ENCODE measurements around the gene PIGB.
"Not testable (repeated sequence)": the region's sequence is repeated elsewhere in the genome, so short reads cannot be mapped to it uniquely, and the experiment has no call there.

PIGB gene

GRCh38 chr15:55289746-55290527 lies 29.1 kb upstream of the PIGB start, which contains the start of gene RAB27A:
TSS of gene RAB27A (minus strand) at chr15:55289813. CDS start at chr15:55234934, 54,879 bp downstream.
- no peaks in the 10 kb centered on the region for H3K79me1 ChIP-seq (ENCODE audit: low read length)
- WGBS (ENCODE audit: extremely low coverage, insufficient coverage, low lambda C conversion rate): no CpG with 5 or more reads among the region's 69 CpGs
- H3K9ac ChIP-seq (ENCODE audit: low read length): peak within 1 kb of the TSS; percentile 83
- H3K4me1 ChIP-seq (ENCODE audit: control insufficient read depth, low read depth, low read length): no peaks in the 10 kb centered on the region
- H2BK15ac ChIP-seq (replicated peaks; ENCODE audit: low read depth): no peak within 1 kb of the TSS
- H2AK5ac ChIP-seq (ENCODE audit: low read length): no peak within 1 kb of the TSS
- H3K27me3 ChIP-seq (ENCODE audit: insufficient read depth, low read length, poor library complexity): no peaks in the 10 kb centered on the region
- H3K18ac ChIP-seq (ENCODE audit: low read length): peak within 1 kb of the TSS; percentile 33
- peak within 1 kb of the TSS; percentile 56 for H3K27ac ChIP-seq (ENCODE audit: low read depth, low read length)
- peak within 1 kb of the TSS; percentile 62 for H3K4me3 ChIP-seq (ENCODE audit: low read length)
- H3K56ac ChIP-seq (ENCODE audit: low read length): peak within 1 kb of the TSS; percentile 93
- H3K79me2 ChIP-seq (ENCODE audit: control insufficient read depth, insufficient read depth, low read length): no peaks in the 10 kb centered on the region
- no peak within 1 kb of the TSS for H3K23ac ChIP-seq (ENCODE audit: low read length)
- peak within 1 kb of the TSS; percentile 40 for H3K4ac ChIP-seq (ENCODE audit: low read depth, low read length)
- H4K8ac ChIP-seq (ENCODE audit: low read depth, low read length): no peak within 1 kb of the TSS
- peak; percentile 90 for DNase-seq
- H3K36me3 ChIP-seq (ENCODE audit: control insufficient read depth, insufficient read depth, low read length): no peaks in the 10 kb centered on the region
- peak within 1 kb of the TSS; percentile 81 for H4K5ac ChIP-seq (ENCODE audit: low read length)
- H2BK5ac ChIP-seq (ENCODE audit: low read length): peak within 1 kb of the TSS; percentile 59
- H2BK120ac ChIP-seq (ENCODE audit: low read depth, low read length): no peak within 1 kb of the TSS
- H3K4me2 ChIP-seq (ENCODE audit: low read length): peak within 1 kb of the TSS; percentile 44

- no peaks in the 10 kb centered on the region for H3K36me3 ChIP-seq (ENCODE audit: control insufficient read depth, insufficient read depth, low read length)
- H2BK120ac ChIP-seq (ENCODE audit: low read depth, low read length): no peak overlapping the region
- peak overlapping the region; percentile 81 for H4K5ac ChIP-seq (ENCODE audit: low read length)
- H3K4me2 ChIP-seq (ENCODE audit: low read length): no peak overlapping the region
- H3K23ac ChIP-seq (ENCODE audit: low read length): no peak overlapping the region
- no peak overlapping the region for H2AK5ac ChIP-seq (ENCODE audit: low read length)
- no peaks in the 10 kb centered on the region for H3K4me1 ChIP-seq (ENCODE audit: control insufficient read depth, low read depth, low read length)
- no peaks in the 10 kb centered on the region for H3K79me1 ChIP-seq (ENCODE audit: low read length)
- no peak overlapping the region for H3K4me3 ChIP-seq (ENCODE audit: low read length)
- no peaks in the 10 kb centered on the region for H3K79me2 ChIP-seq (ENCODE audit: control insufficient read depth, insufficient read depth, low read length)
- H2BK5ac ChIP-seq (ENCODE audit: low read length): no peak overlapping the region
- H4K8ac ChIP-seq (ENCODE audit: low read depth, low read length): no peak overlapping the region
- H2BK15ac ChIP-seq (replicated peaks; ENCODE audit: low read depth): no peak overlapping the region
- H3K27me3 ChIP-seq (ENCODE audit: insufficient read depth, low read length, poor library complexity): no peaks in the 10 kb centered on the region
- no peak overlapping the region for H3K4ac ChIP-seq (ENCODE audit: low read depth, low read length)
- peak overlapping the region; percentile 93 for H3K56ac ChIP-seq (ENCODE audit: low read length)
- WGBS (ENCODE audit: extremely low coverage, insufficient coverage, low lambda C conversion rate): no CpG with 5 or more reads among the region's 17 CpGs
- H3K18ac ChIP-seq (ENCODE audit: low read length): no peak overlapping the region
- DNase-seq: peak; percentile 92
- H3K9ac ChIP-seq (ENCODE audit: low read length): peak overlapping the region; percentile 83
- H3K27ac ChIP-seq (ENCODE audit: low read depth, low read length): no peak overlapping the region
Observed at GRCh38 chr15:55290528-55291057, 28.4 kb upstream of the PIGB start.

DNA sequence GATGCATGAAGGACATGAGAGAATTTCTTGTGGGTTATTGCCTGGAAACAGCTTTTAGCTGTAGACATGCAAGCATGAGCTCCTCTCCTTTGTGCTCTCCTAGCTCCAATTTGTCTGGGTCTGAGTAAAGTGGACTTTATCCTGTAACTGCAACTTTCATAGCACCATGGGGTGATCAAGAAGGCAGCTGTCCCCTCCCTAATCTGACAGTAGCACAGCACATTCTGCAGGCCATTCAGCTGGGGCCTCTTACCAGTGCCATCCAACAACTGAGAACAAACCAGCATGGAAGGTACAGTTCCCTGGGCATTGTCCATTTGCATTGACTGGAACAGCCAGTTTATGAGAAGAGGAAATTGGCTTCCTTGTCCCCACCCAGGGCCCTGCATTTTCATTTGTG lies 21.7 kb upstream of the PIGB start:
- no peak overlapping the region for H3K4me3 ChIP-seq (ENCODE audit: low read length)
- no peaks in the 10 kb centered on the region for H3K36me3 ChIP-seq (ENCODE audit: control insufficient read depth, insufficient read depth, low read length)
- no peak overlapping the region for H3K4ac ChIP-seq (ENCODE audit: low read depth, low read length)

GRCh38 chr15:55302801-55303200 lies 16.2 kb upstream of the PIGB start:
- H4K5ac ChIP-seq (ENCODE audit: low read length); H2AK5ac ChIP-seq (ENCODE audit: low read length); H3K27ac ChIP-seq (ENCODE audit: low read depth, low read length); H3K79me2 ChIP-seq (ENCODE audit: control insufficient read depth, insufficient read depth, low read length); H3K79me1 ChIP-seq (ENCODE audit: low read length); H3K4ac ChIP-seq (ENCODE audit: low read depth, low read length); H3K23ac ChIP-seq (ENCODE audit: low read length); H3K4me2 ChIP-seq (ENCODE audit: low read length); H3K9ac ChIP-seq (ENCODE audit: low read length); H3K27me3 ChIP-seq (ENCODE audit: insufficient read depth, low read length, poor library complexity); H3K36me3 ChIP-seq (ENCODE audit: control insufficient read depth, insufficient read depth, low read length); H2BK120ac ChIP-seq (ENCODE audit: low read depth, low read length); H2BK5ac ChIP-seq (ENCODE audit: low read length); H2BK15ac ChIP-seq (replicated peaks; ENCODE audit: low read depth); H3K4me3 ChIP-seq (ENCODE audit: low read length); H4K8ac ChIP-seq (ENCODE audit: low read depth, low read length); H3K56ac ChIP-seq (ENCODE audit: low read length); H3K4me1 ChIP-seq (ENCODE audit: control insufficient read depth, low read depth, low read length); DNase-seq; H3K18ac ChIP-seq (ENCODE audit: low read length): not testable (repeated sequence)
- WGBS (ENCODE audit: extremely low coverage, insufficient coverage, low lambda C conversion rate): no CpG with 5 or more reads among the region's 32 CpGs

More for the DNA sequence above, 21.7 kb upstream of the PIGB start:
- Histone ChIP-seq H3K79me2 (ENCODE audit: control insufficient read depth, insufficient read depth, low read length) (no peaks in the 10 kb centered on the region), H2BK5ac (ENCODE audit: low read length) (no peak overlapping the region), H2BK15ac (replicated peaks; ENCODE audit: low read depth) (no peak overlapping the region), H4K8ac (ENCODE audit: low read depth, low read length) (no peak overlapping the region), H3K18ac (ENCODE audit: low read length) (no peak overlapping the region), H3K4me2 (ENCODE audit: low read length) (no peak overlapping the region), H3K79me1 (ENCODE audit: low read length) (no peaks in the 10 kb centered on the region), H3K9ac (ENCODE audit: low read length) (no peak overlapping the region), H3K56ac (ENCODE audit: low read length) (no peak overlapping the region), H2BK120ac (ENCODE audit: low read depth, low read length) (no peak overlapping the region), H4K5ac (ENCODE audit: low read length) (no peak overlapping the region), H3K4me1 (ENCODE audit: control insufficient read depth, low read depth, low read length) (no peaks in the 10 kb centered on the region), H3K27me3 (ENCODE audit: insufficient read depth, low read length, poor library complexity) (no peaks in the 10 kb centered on the region), H3K27ac (ENCODE audit: low read depth, low read length) (no peak overlapping the region), H3K23ac (ENCODE audit: low read length) (no peak overlapping the region), H2AK5ac (ENCODE audit: low read length) (no peak overlapping the region)
- DNase-seq: no peak

GRCh38 chr15:55319537-55320237 lies 665 bp downstream of the PIGB start:
- H2BK5ac ChIP-seq (ENCODE audit: low read length): no peak overlapping the region
- H3K79me2 ChIP-seq (ENCODE audit: control insufficient read depth, insufficient read depth, low read length): no peaks in the 10 kb centered on the region
- H3K79me1 ChIP-seq (ENCODE audit: low read length): peaks cover 2% of the 10 kb centered on the region
- H2AK5ac ChIP-seq (ENCODE audit: low read length): no peak overlapping the region
- H3K4me2 ChIP-seq (ENCODE audit: low read length): peak overlapping the region; percentile 72
- no peak overlapping the region for H2BK120ac ChIP-seq (ENCODE audit: low read depth, low read length)
- no peaks in the 10 kb centered on the region for H3K36me3 ChIP-seq (ENCODE audit: control insufficient read depth, insufficient read depth, low read length)
- peak overlapping the region; percentile 85 for H3K9ac ChIP-seq (ENCODE audit: low read length)
- peak overlapping the region; percentile 85 for H3K4me3 ChIP-seq (ENCODE audit: low read length)
- H3K4ac ChIP-seq (ENCODE audit: low read depth, low read length): no peak overlapping the region
- H4K8ac ChIP-seq (ENCODE audit: low read depth, low read length): no peak overlapping the region
- no peak overlapping the region for H3K18ac ChIP-seq (ENCODE audit: low read length)
- H3K23ac ChIP-seq (ENCODE audit: low read length): no peak overlapping the region
- H4K5ac ChIP-seq (ENCODE audit: low read length): no peak overlapping the region
- WGBS (ENCODE audit: extremely low coverage, insufficient coverage, low lambda C conversion rate): no CpG with 5 or more reads among the region's 4 CpGs
- no peaks in the 10 kb centered on the region for H3K27me3 ChIP-seq (ENCODE audit: insufficient read depth, low read length, poor library complexity)
- DNase-seq: no peak
- no peaks in the 10 kb centered on the region for H3K4me1 ChIP-seq (ENCODE audit: control insufficient read depth, low read depth, low read length)
- H3K56ac ChIP-seq (ENCODE audit: low read length): peak overlapping the region; percentile 90
- H3K27ac ChIP-seq (ENCODE audit: low read depth, low read length): peak overlapping the region; percentile 70
- peak overlapping the region; percentile 36 for H2BK15ac ChIP-seq (replicated peaks; ENCODE audit: low read depth)

Data from mesendoderm (in vitro differentiated cells).